H1 (cell line): ENCODE results near the gene ARHGAP15. TPM values are rescaled to one million over a fixed set of nuclear protein-coding genes. Genes with fewer than 3 reads are reported as not detected.

Experiments
- CTCF ChIA-PET: fragments of 300-600 bp; sonication (Branson Sonifier 250); formaldehyde crosslinking; loops from one replicate; lab custom pipeline; 2021; ENCODE audit not compliant: partially characterized antibody; lab: Charles Lee
- POLR2A ChIA-PET: fragments of 300-600 bp; sonication (Branson Sonifier 250); formaldehyde crosslinking; loops from one replicate; lab custom pipeline; 2021; ENCODE audit warnings: inconsistent platforms; ENCODE audit not compliant: partially characterized antibody; lab: Charles Lee
- DNase-seq, 2 experiments: peaks; one replicate each; pipeline versions ENCODE4 v3.0.0 to v3.0.0-alpha.2; 2010 to 2022; ENCODE audit warnings: low spot score in 2 of 2, low read depth in 1 of 2, mixed read lengths in 1 of 2
- FAIRE-seq: peaks from 2 replicates; lab custom pipeline; 2011; peaks lifted over from hg19 to GRCh38; lab: Jason Lieb, UNC
- H2AFZ ChIP-seq: 2 replicates; pipeline ENCODE4 v1.8.1; 2012; ENCODE audit warnings: low read length, inconsistent platforms
- H2AK5ac ChIP-seq: 2 replicates; pipeline ENCODE4 v1.6.1; 2013; ENCODE audit warnings: low read depth, low read length
- H2BK120ac ChIP-seq: replicated peaks from 2 replicates; pipeline ENCODE3; 2013; ENCODE audit warnings: low read depth, low read length, inconsistent platforms
- H2BK12ac ChIP-seq: 2 replicates; pipeline ENCODE4 v1.6.1; 2013; ENCODE audit warnings: low read depth, low read length
- H2BK15ac ChIP-seq: 2 replicates; pipeline ENCODE4 v1.6.1; 2013; ENCODE audit warnings: low read length
- H2BK20ac ChIP-seq: 2 replicates; pipeline ENCODE4 v1.6.1; 2013; ENCODE audit warnings: low read length
- H2BK5ac ChIP-seq: 2 replicates; pipeline ENCODE4 v1.6.1; 2013; ENCODE audit warnings: low read depth, low read length
- H3K14ac ChIP-seq: 2 replicates; pipeline ENCODE4 v1.6.1; 2013; ENCODE audit warnings: inconsistent platforms; ENCODE audit not compliant: insufficient read length
- H3K18ac ChIP-seq: 2 replicates; pipeline ENCODE4 v1.6.1; 2013; ENCODE audit warnings: low read length; ENCODE audit errors: extremely low read depth
- H3K23ac ChIP-seq: 2 replicates; pipeline ENCODE4 v1.6.1; 2013; ENCODE audit warnings: inconsistent platforms; ENCODE audit not compliant: insufficient read length
- H3K23me2 ChIP-seq: 2 replicates; pipeline ENCODE4 v1.6.1; 2013; ENCODE audit warnings: low read depth, low read length
- H3K27ac ChIP-seq: 2 replicates; pipeline ENCODE4 v1.6.1; 2011; ENCODE audit warnings: low read depth, low read length, inconsistent platforms
- H3K27me3 ChIP-seq, 4 experiments: replicated peaks in 1 of 4; 1 replicate in 1 of 4; 2 replicates in 3 of 4; pipeline versions ENCODE4 v1.6.1 to v1.8.1; 2011 to 2013; ENCODE audit warnings: low read length in 3 of 4, mild to moderate bottlenecking in 3 of 4, inconsistent platforms in 2 of 4, mixed read lengths in 2 of 4, moderate library complexity in 1 of 4; ENCODE audit not compliant: control insufficient read depth in 3 of 4, insufficient read depth in 3 of 4; ENCODE audit errors: extremely low read depth in 1 of 4
- H3K36me3 ChIP-seq, 4 experiments: 2 replicates each; pipeline versions ENCODE4 v1.6.1 to v1.8.1; 2011 to 2013; ENCODE audit warnings: mild to moderate bottlenecking in 4 of 4, low read length in 3 of 4, moderate library complexity in 2 of 4, control low read depth in 1 of 4, inconsistent platforms in 1 of 4; ENCODE audit not compliant: insufficient read depth in 4 of 4, control insufficient read depth in 2 of 4
- H3K4ac ChIP-seq: replicated peaks from 2 replicates; pipeline ENCODE3; 2013; ENCODE audit warnings: low read length, low read depth, mixed read lengths, inconsistent platforms; ENCODE audit not compliant: insufficient read length
- H3K4me1 ChIP-seq, 4 experiments: replicated peaks in 1 of 4; 1 replicate in 1 of 4; 2 replicates in 3 of 4; pipeline versions ENCODE4 v1.6.1 to v1.8.1; 2011 to 2013; ENCODE audit warnings: low read length in 3 of 4, inconsistent platforms in 2 of 4, mixed read lengths in 1 of 4; ENCODE audit not compliant: insufficient read depth in 4 of 4, control insufficient read depth in 3 of 4
- H3K4me2 ChIP-seq, 2 experiments: 2 replicates each; pipeline versions ENCODE4 v1.6.1 to v1.8.1; 2011 to 2013; ENCODE audit warnings: low read depth in 2 of 2, low read length in 2 of 2, control low read depth in 1 of 2, inconsistent platforms in 1 of 2, mild to moderate bottlenecking in 1 of 2; ENCODE audit not compliant: insufficient read depth in 1 of 2
- H3K4me3 ChIP-seq, 4 experiments: fragments of 200-600, 300-600 bp in 1 of 4; sonication (generic), shearing (Covaris generic), sonication (Bioruptor Twin) in 1 of 4; 2 replicates each; pipeline versions ENCODE4 v1.5.1 to v1.8.1; 2011 to 2016; ENCODE audit warnings: low read length in 4 of 4, low read depth in 3 of 4, control low read depth in 2 of 4, inconsistent platforms in 2 of 4, mild to moderate bottlenecking in 2 of 4, mixed read lengths in 1 of 4, moderate library complexity in 1 of 4; ENCODE audit not compliant: insufficient read depth in 2 of 4; ENCODE audit errors: extremely low read depth in 1 of 4
- H3K56ac ChIP-seq: replicated peaks from 2 replicates; pipeline ENCODE3; 2013; ENCODE audit warnings: low read depth, mild to moderate bottlenecking, mixed read lengths, low read length, inconsistent platforms; ENCODE audit not compliant: insufficient read length
- H3K79me1 ChIP-seq: 2 replicates; pipeline ENCODE4 v1.6.1; 2013; ENCODE audit warnings: low read depth, low read length, control low read depth
- H3K79me2 ChIP-seq, 2 experiments: 2 replicates each; pipeline versions ENCODE4 v1.6.1 to v1.8.1; 2012 to 2013; ENCODE audit warnings: low read length in 2 of 2, mild to moderate bottlenecking in 2 of 2, inconsistent platforms in 1 of 2; ENCODE audit not compliant: insufficient read depth in 2 of 2, control insufficient read depth in 1 of 2
- H3K9ac ChIP-seq, 4 experiments: replicated peaks in 1 of 4; 1 replicate in 1 of 4; 2 replicates in 3 of 4; pipeline versions ENCODE4 v1.6.1 to v1.8.1; 2011 to 2013; ENCODE audit warnings: low read depth in 3 of 4, low read length in 3 of 4, control low read depth in 2 of 4, mild to moderate bottlenecking in 2 of 4, moderate library complexity in 2 of 4, inconsistent platforms in 1 of 4; ENCODE audit errors: extremely low read depth in 1 of 4
- H3K9me3 ChIP-seq, 2 experiments: 2 replicates each; pipeline versions ENCODE4 v1.6.1 to v1.8.1; 2012 to 2013; ENCODE audit warnings: mild to moderate bottlenecking in 2 of 2, moderate library complexity in 2 of 2, control low read depth in 1 of 2, inconsistent platforms in 1 of 2, low read depth in 1 of 2, low read length in 1 of 2, mixed read lengths in 1 of 2; ENCODE audit not compliant: insufficient read depth in 2 of 2
- H4K20me1 ChIP-seq, 2 experiments: replicated peaks in 1 of 2; 2 replicates each; pipeline versions ENCODE3 to v1.8.1; 2011 to 2013; ENCODE audit warnings: inconsistent platforms in 2 of 2, low read length in 2 of 2, mild to moderate bottlenecking in 1 of 2; ENCODE audit not compliant: insufficient read depth in 2 of 2, control insufficient read depth in 1 of 2
- H4K5ac ChIP-seq: 2 replicates; pipeline ENCODE4 v1.6.1; 2013; ENCODE audit warnings: low read length, low read depth, mixed read lengths, inconsistent platforms; ENCODE audit not compliant: insufficient read length
- H4K8ac ChIP-seq: 2 replicates; pipeline ENCODE4 v1.8.0; 2013; ENCODE audit warnings: mild to moderate bottlenecking, moderate library complexity, low read length, inconsistent platforms; ENCODE audit not compliant: insufficient read depth; ENCODE audit errors: extremely low read depth
- H4K91ac ChIP-seq: replicated peaks from 2 replicates; pipeline ENCODE3; 2013; ENCODE audit warnings: low read length, mixed read lengths, inconsistent platforms; ENCODE audit not compliant: insufficient read length
- ASH2L ChIP-seq: fragments of 200-600, 300-600 bp; sonication (generic); IDR thresholded peaks from one replicate; pipeline ENCODE4 v1.7.1; 2017; ENCODE audit warnings: low read length
- ATF2 ChIP-seq: IDR thresholded peaks from 2 replicates; pipeline ENCODE4 v1.6.1; 2012; ENCODE audit warnings: low read length, inconsistent platforms
- CHD1 ChIP-seq: IDR thresholded peaks from 2 replicates; pipeline ENCODE4 v1.6.1; 2012; ENCODE audit warnings: low read depth, low read length, improper control_type of control experiment
- CHD2 ChIP-seq: IDR thresholded peaks from 2 replicates; pipeline ENCODE4 v1.6.1; 2012; ENCODE audit warnings: low read length, improper control_type of control experiment
- GABPA ChIP-seq: IDR thresholded peaks from 2 replicates; pipeline ENCODE4 v1.6.1; 2011; ENCODE audit warnings: mild to moderate bottlenecking, low read length, moderate library complexity, borderline replicate concordance; ENCODE audit not compliant: insufficient read depth
- GTF2F1 ChIP-seq: IDR thresholded peaks from 2 replicates; pipeline ENCODE4 v1.6.1; 2012; ENCODE audit warnings: low read depth, low read length, improper control_type of control experiment, borderline replicate concordance
- HDAC2 ChIP-seq, 2 experiments: fragments of 300-600 bp in 1 of 2; sonication (generic) in 1 of 2; IDR thresholded peaks; 2 replicates each; pipeline ENCODE4 v1.6.1; 2011 to 2012; ENCODE audit warnings: low read depth in 2 of 2, low read length in 2 of 2, mild to moderate bottlenecking in 2 of 2, moderate library complexity in 2 of 2, borderline replicate concordance in 1 of 2, inconsistent platforms in 1 of 2
- MAFK ChIP-seq: IDR thresholded peaks from 2 replicates; pipeline ENCODE4 v1.6.1; 2012; ENCODE audit warnings: low read depth, mild to moderate bottlenecking, improper control_type of control experiment, low read length
- RAD21 ChIP-seq, 2 experiments: IDR thresholded peaks in 1 of 2; conservative IDR thresholded peaks in 1 of 2; 2 replicates each; pipeline ENCODE4 v1.6.1; 2011; ENCODE audit warnings: low read depth in 2 of 2, low read length in 2 of 2, improper control_type of control experiment in 1 of 2, inconsistent platforms in 1 of 2, mild to moderate bottlenecking in 1 of 2, moderate library complexity in 1 of 2
- SRF ChIP-seq: IDR thresholded peaks from 2 replicates; pipeline ENCODE4 v1.6.1; 2011; ENCODE audit warnings: mild to moderate bottlenecking, low read depth, low read length, moderate library complexity
- TAF7 ChIP-seq: optimal IDR thresholded peaks from 2 replicates; pipeline ENCODE3; 2011; ENCODE audit warnings: low read depth, mild to moderate bottlenecking, inconsistent platforms, low read length, moderate library complexity, borderline replicate concordance
- ZNF274 ChIP-seq: IDR thresholded peaks from 2 replicates; pipeline ENCODE4 v1.7.0; 2012; ENCODE audit warnings: low read length, borderline replicate concordance; ENCODE audit errors: extremely low read depth
- WGBS, 2 experiments: shearing (Covaris generic) in 1 of 2; methylation state at CpG; one replicate each; pipeline versions ENCODE4 v1.1.6 to v1.1.7; 2013 to 2015; ENCODE audit warnings: low lambda C conversion rate in 2 of 2, mixed read lengths in 2 of 2, inconsistent platforms in 1 of 2, low coverage in 1 of 2, missing lambda C conversion rate in 1 of 2; ENCODE audit not compliant: insufficient replicate concordance in 2 of 2, insufficient coverage in 1 of 2, insufficient read length in 1 of 2; ENCODE audit errors: extremely low coverage in 1 of 2, missing lambda C conversion rate in 1 of 2; 5-methylcytosine and 5-hydroxymethylcytosine counted together
- polyA plus RNA-seq, 7 experiments: library from polyadenylated mRNA; depleted of rRNA in 3 of 7; stranded (reverse) in 5 of 7; unstranded in 2 of 7; fragments of >200 nt in 5 of 7; fragments of 200-250 nt in 2 of 7; gene quantifications; 1 replicate in 5 of 7; 2 replicates in 1 of 7; 4 replicates in 1 of 7; pipeline versions ENCODE4 v1.2.1 to v1.2.3, GENCODE V29; 2011 to 2013; ENCODE audit warnings: missing spikeins in 2 of 7, mixed read lengths in 2 of 7
- total RNA-seq: library from RNA; stranded (reverse); fragmentation: NEBNext Ultra II Directional; extraction: Animal tissue kit (Norgen Biotek cat#: 25700); gene quantifications from 2 replicates; pipeline ENCODE4 v1.2.1, GENCODE V29; 2021

Gene ARHGAP15
- total and polyA plus RNA-seq, 2 of the 8 experiments (the other 6 are each of a cell fraction or from before 2014, with no cell fraction given) = not detected

DNA sequence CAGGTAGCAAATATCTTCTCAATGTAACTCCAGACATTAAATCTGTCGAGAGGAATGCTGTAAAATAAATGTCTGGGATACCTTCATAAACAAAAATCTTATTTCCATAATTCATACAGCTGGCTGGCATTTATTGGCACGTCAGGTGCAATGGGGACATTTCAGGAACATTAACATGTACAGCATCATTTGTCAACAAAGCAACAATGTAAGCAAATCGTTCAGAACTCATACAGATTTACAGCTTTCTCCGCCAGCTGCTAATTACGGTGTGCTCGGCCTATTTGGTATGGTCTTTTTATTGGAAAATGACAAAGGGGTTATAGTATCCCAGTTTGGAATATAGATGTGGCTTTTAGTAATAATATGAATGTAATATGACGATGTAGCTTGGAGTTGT, 464.9 kb downstream of the ARHGAP15 start:
- WGBS, 2 experiments = 91% methylated on average over 7 of the region's 7 CpGs; no CpG with 5 or more reads in 1 of the 2 experiments
- H3K27ac ChIP-seq = no peak overlapping the region
- DNase-seq (no peak), FAIRE-seq (no peak)
- H3K79me1 ChIP-seq = no peaks in the 10 kb centered on the region
- H3K4me2 ChIP-seq = no peak overlapping the region
- no peak overlapping the region for H4K8ac ChIP-seq
- no peak overlapping the region for H4K91ac ChIP-seq
- no peak overlapping the region for H2BK12ac ChIP-seq
- no peaks in the 10 kb centered on the region for H4K20me1 ChIP-seq
- H3K18ac ChIP-seq = no peak overlapping the region
- POLR2A ChIA-PET = no interaction called here
- no peak overlapping the region for H2AFZ ChIP-seq
- H3K9me3 ChIP-seq = no peaks in the 10 kb centered on the region
- H2BK20ac ChIP-seq = no peak overlapping the region
- no peak overlapping the region for H3K14ac ChIP-seq
- no peak overlapping the region for H3K4me3 ChIP-seq
- H3K79me2 ChIP-seq = no peaks in the 10 kb centered on the region
- no peaks in the 10 kb centered on the region for H3K23me2 ChIP-seq
- H2AK5ac ChIP-seq = no peak overlapping the region
- no peak overlapping the region for H3K9ac ChIP-seq
- CTCF ChIA-PET = interaction anchor here (0.6 to 1.1 kb wide), 2 partner anchors 19 to 220 kb away, joined by 3 to 4 read pairs; no protein-coding TSS in a partner anchor
- H3K36me3 ChIP-seq = no peaks in the 10 kb centered on the region
- no peak overlapping the region for H3K4ac ChIP-seq
- no peak overlapping the region for H2BK15ac ChIP-seq
- H3K4me1 ChIP-seq = no peaks in the 10 kb centered on the region
- H3K27me3 ChIP-seq = no peaks in the 10 kb centered on the region
- H4K5ac ChIP-seq = no peak overlapping the region
- TF ChIP-seq ATF2 (no peak), ZNF274 (no peak), TAF7 (no peak), CHD2 (no peak), ASH2L (no peak), GABPA (no peak), SRF (no peak), HDAC2 (IDR thresholded peaks at IDR 0.05; ENCODE audit: borderline replicate concordance in 1 of 2, low read depth in 2 of 2, low read length in 2 of 2) (no peak), CHD1 (no peak), GTF2F1 (no peak), RAD21 (IDR thresholded peaks at IDR 0.05 in 1 of 2, conservative IDR thresholded peaks at IDR 0.05 in 1 of 2; ENCODE audit: low read depth in 2 of 2, low read length in 2 of 2) (no peak), MAFK (no peak)
- H3K56ac ChIP-seq = no peak overlapping the region
- no peak overlapping the region for H2BK5ac ChIP-seq
- H2BK120ac ChIP-seq = no peak overlapping the region
- H3K23ac ChIP-seq = no peak overlapping the region
